Measurements from ENCODE around the gene PGLYRP2. TPM values are rescaled to one million over a fixed set of nuclear protein-coding genes. Genes with fewer than 3 reads are reported as not detected.

The PGLYRP2 gene
- total RNA-seq, 1 donor from 2014 or later: not detected

- TF ChIP-seq, protein P1, sequence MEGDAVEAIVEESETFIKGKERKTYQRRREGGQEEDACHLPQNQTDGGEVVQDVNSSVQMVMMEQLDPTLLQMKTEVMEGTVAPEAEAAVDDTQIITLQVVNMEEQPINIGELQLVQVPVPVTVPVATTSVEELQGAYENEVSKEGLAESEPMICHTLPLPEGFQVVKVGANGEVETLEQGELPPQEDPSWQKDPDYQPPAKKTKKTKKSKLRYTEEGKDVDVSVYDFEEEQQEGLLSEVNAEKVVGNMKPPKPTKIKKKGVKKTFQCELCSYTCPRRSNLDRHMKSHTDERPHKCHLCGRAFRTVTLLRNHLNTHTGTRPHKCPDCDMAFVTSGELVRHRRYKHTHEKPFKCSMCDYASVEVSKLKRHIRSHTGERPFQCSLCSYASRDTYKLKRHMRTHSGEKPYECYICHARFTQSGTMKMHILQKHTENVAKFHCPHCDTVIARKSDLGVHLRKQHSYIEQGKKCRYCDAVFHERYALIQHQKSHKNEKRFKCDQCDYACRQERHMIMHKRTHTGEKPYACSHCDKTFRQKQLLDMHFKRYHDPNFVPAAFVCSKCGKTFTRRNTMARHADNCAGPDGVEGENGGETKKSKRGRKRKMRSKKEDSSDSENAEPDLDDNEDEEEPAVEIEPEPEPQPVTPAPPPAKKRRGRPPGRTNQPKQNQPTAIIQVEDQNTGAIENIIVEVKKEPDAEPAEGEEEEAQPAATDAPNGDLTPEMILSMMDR (conservative IDR thresholded peaks at IDR 0.05): no peak
- DNase-seq (ENCODE audit: extremely low spot score, unreplicated experiment): no peak
- H3K9me3 Mint-ChIP-seq: peaks cover 4% of the 10 kb centered on the region
- H3K36me3 Mint-ChIP-seq: no peaks in the 10 kb centered on the region
- H3K4me3 Mint-ChIP-seq: no peak overlapping the region
- no peaks in the 10 kb centered on the region for H3K4me1 Mint-ChIP-seq (ENCODE audit: unreplicated experiment)
- H3K27me3 Mint-ChIP-seq: no peaks in the 10 kb centered on the region
- no peak overlapping the region for H3K27ac Mint-ChIP-seq
These were observed 28.1 kb upstream of the PGLYRP2 start for GRCh38 chr19:15507068-15508034.

- Mint-ChIP-seq H3K4me1 (ENCODE audit: unreplicated experiment) (no peaks in the 10 kb centered on the region), H3K27me3 (no peaks in the 10 kb centered on the region), H3K4me3 (no peak overlapping the region), H3K9me3 (peaks cover 4% of the 10 kb centered on the region), H3K36me3 (no peaks in the 10 kb centered on the region), H3K27ac (no peak overlapping the region)
- no peak for DNase-seq (ENCODE audit: extremely low spot score, unreplicated experiment)
- TF ChIP-seq, protein P1 (conservative IDR thresholded peaks at IDR 0.05): no peak
These were observed 26.8 kb upstream of the PGLYRP2 start for GRCh38 chr19:15506074-15506571.

- peaks cover 4% of the 10 kb centered on the region for H3K9me3 Mint-ChIP-seq
- no peak overlapping the region for H3K27ac Mint-ChIP-seq
- H3K36me3 Mint-ChIP-seq: no peaks in the 10 kb centered on the region
- no peaks in the 10 kb centered on the region for H3K4me1 Mint-ChIP-seq (ENCODE audit: unreplicated experiment)
- no peak for DNase-seq (ENCODE audit: extremely low spot score, unreplicated experiment)
- no peaks in the 10 kb centered on the region for H3K27me3 Mint-ChIP-seq
- TF ChIP-seq, protein P1 (conservative IDR thresholded peaks at IDR 0.05): no peak
- no peak overlapping the region for H3K4me3 Mint-ChIP-seq
These were observed 23.0 kb upstream of the PGLYRP2 start for GRCh38 chr19:15502264-15502663.

- Mint-ChIP-seq H3K4me1 (ENCODE audit: unreplicated experiment) (no peaks in the 10 kb centered on the region), H3K9me3 (peaks cover 2% of the 10 kb centered on the region), H3K36me3 (no peaks in the 10 kb centered on the region), H3K4me3 (no peak overlapping the region), H3K27me3 (no peaks in the 10 kb centered on the region), H3K27ac (no peak overlapping the region)
- DNase-seq (ENCODE audit: extremely low spot score, unreplicated experiment): no peak
- TF ChIP-seq, protein P1 (conservative IDR thresholded peaks at IDR 0.05): no peak
These were observed 22.3 kb upstream of the PGLYRP2 start for GRCh38 chr19:15501596-15501995.

GRCh38 chr19:15498910-15499309 lies 19.6 kb upstream of the PGLYRP2 start:
- no peaks in the 10 kb centered on the region for H3K9me3 Mint-ChIP-seq

More at GRCh38 chr19:15498910-15499309, 19.6 kb upstream of the PGLYRP2 start:
- no peak for DNase-seq (ENCODE audit: extremely low spot score, unreplicated experiment)
- H3K36me3 Mint-ChIP-seq: no peaks in the 10 kb centered on the region
- H3K27ac Mint-ChIP-seq: no peak overlapping the region
- TF ChIP-seq, protein P1 (conservative IDR thresholded peaks at IDR 0.05): no peak
- H3K4me1 Mint-ChIP-seq (ENCODE audit: unreplicated experiment): no peaks in the 10 kb centered on the region
- no peak overlapping the region for H3K4me3 Mint-ChIP-seq
- H3K27me3 Mint-ChIP-seq: no peaks in the 10 kb centered on the region
